ENCODE data around the gene SLC2A13.

SLC2A13 gene

GRCh38 chr12:40146800-40147797 is 41.2 kb upstream of the SLC2A13 start:
- no peak overlapping the region for H3K4me3 ChIP-seq (ENCODE audit: low read depth, low read length)
- no peak for DNase-seq (ENCODE audit: low read depth, low spot score)
- ChIA-PET POLR2A (no interaction called here), CTCF (interaction anchor here (2.6 kb wide), 1 partner anchor 9 kb away, joined by 5 read pairs; no protein-coding TSS in a partner anchor)
- TF ChIP-seq, protein P1, sequence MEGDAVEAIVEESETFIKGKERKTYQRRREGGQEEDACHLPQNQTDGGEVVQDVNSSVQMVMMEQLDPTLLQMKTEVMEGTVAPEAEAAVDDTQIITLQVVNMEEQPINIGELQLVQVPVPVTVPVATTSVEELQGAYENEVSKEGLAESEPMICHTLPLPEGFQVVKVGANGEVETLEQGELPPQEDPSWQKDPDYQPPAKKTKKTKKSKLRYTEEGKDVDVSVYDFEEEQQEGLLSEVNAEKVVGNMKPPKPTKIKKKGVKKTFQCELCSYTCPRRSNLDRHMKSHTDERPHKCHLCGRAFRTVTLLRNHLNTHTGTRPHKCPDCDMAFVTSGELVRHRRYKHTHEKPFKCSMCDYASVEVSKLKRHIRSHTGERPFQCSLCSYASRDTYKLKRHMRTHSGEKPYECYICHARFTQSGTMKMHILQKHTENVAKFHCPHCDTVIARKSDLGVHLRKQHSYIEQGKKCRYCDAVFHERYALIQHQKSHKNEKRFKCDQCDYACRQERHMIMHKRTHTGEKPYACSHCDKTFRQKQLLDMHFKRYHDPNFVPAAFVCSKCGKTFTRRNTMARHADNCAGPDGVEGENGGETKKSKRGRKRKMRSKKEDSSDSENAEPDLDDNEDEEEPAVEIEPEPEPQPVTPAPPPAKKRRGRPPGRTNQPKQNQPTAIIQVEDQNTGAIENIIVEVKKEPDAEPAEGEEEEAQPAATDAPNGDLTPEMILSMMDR (IDR thresholded peaks at IDR 0.05; ENCODE audit: insufficient read depth, low read length, missing control alignments), result no peak

DNA sequence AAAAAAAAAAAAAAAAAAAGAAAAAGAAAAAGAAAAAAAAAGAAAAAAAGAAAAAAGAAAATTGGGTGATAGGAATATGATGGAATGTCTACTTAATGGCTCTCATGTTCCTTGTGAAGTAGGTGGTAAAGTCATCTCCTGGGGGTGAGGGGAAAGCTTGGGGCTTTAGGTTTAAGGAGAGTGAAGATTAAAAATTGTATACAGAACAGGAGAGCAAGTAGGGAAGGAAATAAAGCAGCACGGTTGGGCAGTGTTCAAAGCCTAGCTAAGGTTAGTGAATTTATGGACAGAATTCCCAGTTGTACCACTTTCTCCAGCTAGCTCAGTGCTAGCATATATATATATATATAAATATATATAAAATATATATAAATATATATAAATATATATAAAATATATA is 40.0 kb upstream of the SLC2A13 start:
- DNase-seq (ENCODE audit: low read depth, low spot score), result no peak
- CTCF ChIA-PET, result interaction anchor here (2.6 kb wide), 1 partner anchor 10 kb away, joined by 5 read pairs; no protein-coding TSS in a partner anchor
- TF ChIP-seq, protein P1 (IDR thresholded peaks at IDR 0.05; ENCODE audit: insufficient read depth, low read length, missing control alignments), result no peak
- POLR2A ChIA-PET, result no interaction called here
- H3K4me3 ChIP-seq (ENCODE audit: low read depth, low read length), result no peak overlapping the region

DNA sequence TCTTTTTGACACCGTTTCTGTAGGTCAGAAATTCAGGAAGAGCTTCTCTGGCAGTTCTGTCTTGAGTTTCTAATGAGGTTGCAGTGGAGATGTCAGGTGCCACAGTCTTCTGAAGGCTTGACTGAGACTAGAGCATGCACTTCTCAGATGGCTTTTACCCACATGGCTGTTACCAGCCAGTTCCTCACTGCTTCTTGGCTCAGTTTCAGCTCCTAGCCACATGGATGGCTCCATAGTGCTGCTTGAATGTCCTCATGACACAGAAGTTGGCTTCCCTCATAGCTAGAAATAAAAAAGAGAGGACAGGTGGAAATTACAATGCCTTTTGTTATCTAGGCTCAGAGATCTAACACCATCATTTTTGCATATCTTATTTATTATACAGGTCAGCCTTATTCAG is 38.1 kb upstream of the SLC2A13 start:
- POLR2A ChIA-PET, result no interaction called here
- H3K4me3 ChIP-seq (ENCODE audit: low read depth, low read length), result no peak overlapping the region
- DNase-seq (ENCODE audit: low read depth, low spot score), result no peak
- TF ChIP-seq, protein P1 (IDR thresholded peaks at IDR 0.05; ENCODE audit: insufficient read depth, low read length, missing control alignments), result no peak
- CTCF ChIA-PET, result no interaction called here

DNA sequence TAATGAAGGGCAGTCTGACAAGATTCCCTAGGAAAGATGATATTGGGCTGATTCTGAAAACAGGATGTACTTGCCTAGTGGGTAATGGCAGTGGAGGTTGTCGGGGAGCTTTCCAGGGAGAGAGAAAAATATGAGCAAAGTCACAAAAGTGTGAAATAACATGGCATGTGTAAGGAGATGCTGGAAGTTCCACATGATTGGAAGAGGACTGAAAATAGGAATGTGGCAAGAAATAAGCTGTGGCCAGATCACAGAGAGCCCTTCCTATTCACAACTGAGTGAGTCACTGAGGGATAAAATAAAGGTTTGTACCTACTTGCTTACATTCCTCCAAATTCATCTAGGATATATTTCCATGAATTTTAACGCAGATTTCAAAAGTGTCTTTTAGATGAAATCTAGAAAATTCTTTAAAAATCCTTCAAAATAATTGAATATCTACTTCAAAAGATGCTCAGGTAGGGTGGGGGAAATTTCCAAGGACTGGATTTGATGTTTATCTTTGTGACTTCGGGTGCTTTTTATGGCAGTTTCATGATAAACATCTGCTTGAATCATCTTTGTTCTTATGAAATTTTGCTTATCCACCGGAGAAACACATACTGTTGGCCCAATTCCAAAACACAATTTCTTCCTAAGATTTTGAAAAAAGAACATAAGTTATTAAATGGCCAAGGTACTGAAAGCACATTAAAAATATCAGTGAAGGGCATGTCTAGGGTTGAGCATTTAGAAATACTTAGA is 36.3 kb upstream of the SLC2A13 start:
- ChIA-PET POLR2A (no interaction called here), CTCF (no interaction called here)
- H3K4me3 ChIP-seq (ENCODE audit: low read depth, low read length), result no peak overlapping the region
- no peak for DNase-seq (ENCODE audit: low read depth, low spot score)
- TF ChIP-seq, protein P1 (IDR thresholded peaks at IDR 0.05; ENCODE audit: insufficient read depth, low read length, missing control alignments), result no peak

GRCh38 chr12:40138526-40138925 is 32.6 kb upstream of the SLC2A13 start:
- TF ChIP-seq, protein P1 (IDR thresholded peaks at IDR 0.05; ENCODE audit: insufficient read depth, low read length, missing control alignments), result no peak
- POLR2A ChIA-PET, result no interaction called here

GRCh38 chr12:40137252-40137651 is 31.4 kb upstream of the SLC2A13 start:
- CTCF ChIA-PET, result no interaction called here
- DNase-seq (ENCODE audit: low read depth, low spot score), result no peak
- TF ChIP-seq, protein P1 (IDR thresholded peaks at IDR 0.05; ENCODE audit: insufficient read depth, low read length, missing control alignments), result no peak
- H3K4me3 ChIP-seq (ENCODE audit: low read depth, low read length), result no peak overlapping the region
- POLR2A ChIA-PET, result no interaction called here

More at GRCh38 chr12:40138526-40138925, 32.6 kb upstream of the SLC2A13 start:
- no peak overlapping the region for H3K4me3 ChIP-seq (ENCODE audit: low read depth, low read length)
- CTCF ChIA-PET, result no interaction called here
- DNase-seq (ENCODE audit: low read depth, low spot score), result no peak
